ENCODE data around the gene NCOA3.
A peak's percentile ranks its signal among the peaks of the same experiment; 100 is the strongest.
"Not testable (repeated sequence)": the region's sequence is repeated elsewhere in the genome, so short reads cannot be mapped to it uniquely, and the experiment has no call there.

Gene NCOA3

DNA sequence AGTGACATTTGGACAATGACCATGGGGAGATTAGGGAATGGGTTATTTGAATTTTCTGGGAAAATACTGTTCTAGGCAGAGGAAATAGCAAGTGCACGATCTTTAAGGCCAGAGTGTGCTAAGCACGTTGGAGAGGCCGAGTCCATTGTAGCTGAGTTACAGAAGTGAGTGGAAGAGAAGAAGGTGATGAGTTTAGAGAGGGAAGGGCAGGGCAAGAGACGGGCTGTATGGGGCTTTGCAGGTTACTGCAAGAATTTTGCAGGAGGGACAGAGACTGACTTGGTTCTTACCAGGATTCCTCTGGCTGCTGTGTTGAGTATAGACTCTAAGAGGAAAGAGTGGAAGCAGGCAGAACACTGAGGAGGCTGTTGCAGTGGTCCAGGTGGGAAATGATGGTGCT is 1.1 kb upstream of the NCOA3 start:
- DNase-seq (ENCODE audit: low read depth): no peak

DNA sequence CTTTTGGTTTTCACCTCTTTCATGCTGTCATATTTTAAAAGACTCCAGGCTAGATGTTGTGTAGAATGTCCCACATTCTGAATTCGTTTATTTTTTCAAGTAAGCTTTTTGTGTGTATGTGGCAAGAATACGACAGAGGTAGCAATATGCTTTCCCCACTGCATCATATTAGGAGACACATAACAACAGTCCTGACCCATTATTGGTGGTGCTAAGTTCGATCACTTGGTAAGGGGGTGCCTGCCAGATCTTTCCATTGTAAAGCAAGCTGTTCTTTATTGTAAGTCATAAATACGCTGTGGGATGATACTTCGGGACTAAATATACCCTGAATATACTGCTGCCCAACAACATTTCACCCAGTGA is 588 bp upstream of the NCOA3 start:
- DNase-seq (ENCODE audit: low read depth): no peak

DNA sequence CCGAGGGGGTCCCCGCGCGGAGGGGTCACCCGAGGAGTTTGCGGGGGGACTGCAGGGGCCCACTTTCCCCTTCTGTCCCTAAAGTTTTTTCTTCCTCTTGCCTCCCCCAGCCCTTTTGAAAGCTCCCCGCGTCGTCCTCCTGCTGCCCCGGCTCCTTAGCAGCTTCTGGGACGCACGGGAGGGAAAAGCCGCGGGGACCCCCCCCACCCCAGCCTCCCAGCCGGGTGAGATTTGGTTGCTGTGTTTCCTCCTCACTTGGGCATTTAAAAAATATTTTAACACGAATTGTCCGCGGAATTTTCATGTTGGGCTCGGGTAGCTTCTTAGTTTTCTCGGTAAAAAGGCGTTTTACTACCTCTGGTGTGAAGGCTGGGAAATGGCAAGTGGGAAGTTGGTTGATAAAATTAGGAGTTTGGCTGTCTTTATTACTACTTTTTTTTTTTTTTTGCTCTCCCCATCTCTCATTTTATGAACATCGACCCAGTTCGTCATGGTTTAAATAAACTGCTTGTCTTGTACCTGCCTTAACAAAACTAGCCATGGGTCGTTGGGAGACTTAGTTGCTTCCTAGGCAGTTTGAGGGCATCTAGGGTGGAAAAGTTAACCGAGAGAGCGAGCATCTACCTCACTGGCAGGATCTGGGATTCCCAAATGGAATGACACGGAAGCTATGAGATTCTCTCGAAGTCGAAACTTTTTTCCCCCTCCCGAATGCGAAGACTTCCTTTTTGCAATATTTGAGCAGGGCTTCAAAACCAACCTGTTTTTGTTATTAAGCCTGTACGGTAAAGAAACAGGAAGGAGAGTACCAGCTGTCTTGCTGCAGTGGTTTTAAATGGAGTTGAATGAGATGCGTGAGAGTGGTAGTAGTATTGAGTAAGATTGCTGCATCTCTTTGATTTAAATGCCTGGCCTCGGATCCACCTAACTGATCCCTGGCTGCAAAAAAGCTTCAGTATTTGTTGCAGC is 868 bp downstream of the NCOA3 start:
- DNase-seq (ENCODE audit: low read depth): peak; percentile 6

DNA sequence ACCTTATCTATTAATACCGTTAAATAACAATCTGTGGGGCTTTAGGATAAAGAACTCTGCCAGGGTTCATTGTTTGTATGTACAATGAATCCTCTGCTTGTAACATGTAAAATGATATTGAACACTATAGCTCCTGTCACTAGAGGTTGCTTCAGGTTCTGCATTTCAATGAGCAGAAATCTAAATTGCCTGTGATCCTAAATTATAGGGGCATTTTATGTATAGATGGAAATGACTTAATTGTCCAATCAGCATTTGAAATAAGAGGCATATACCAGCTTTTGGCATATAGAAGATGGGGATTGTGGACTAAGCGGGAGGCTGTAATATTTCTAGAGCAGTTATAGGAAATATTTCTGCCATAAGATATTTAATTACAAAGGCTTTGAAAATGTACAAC is 2.0 kb downstream of the NCOA3 start:
- no peak for DNase-seq (ENCODE audit: low read depth)

DNA sequence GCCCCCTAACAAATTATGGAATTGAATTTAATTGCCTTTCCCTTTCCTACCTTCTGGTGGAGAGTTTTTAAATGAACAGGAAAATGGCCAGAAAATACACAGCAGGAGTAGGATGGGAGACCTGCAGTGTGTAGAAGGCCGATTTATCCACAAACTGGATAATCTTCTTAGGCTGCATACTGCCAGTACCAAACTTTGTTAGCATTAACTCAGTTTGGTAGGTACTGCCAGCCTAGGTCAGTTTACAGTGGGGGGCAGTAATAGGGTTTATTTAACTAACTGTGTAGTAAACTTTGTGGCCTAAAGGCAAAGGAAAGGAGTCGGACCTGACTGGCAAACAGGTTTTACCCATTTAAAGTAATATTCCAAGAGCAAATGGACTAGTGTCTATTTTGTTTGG is 4.6 kb downstream of the NCOA3 start:
- no peak for DNase-seq (ENCODE audit: low read depth)

DNA sequence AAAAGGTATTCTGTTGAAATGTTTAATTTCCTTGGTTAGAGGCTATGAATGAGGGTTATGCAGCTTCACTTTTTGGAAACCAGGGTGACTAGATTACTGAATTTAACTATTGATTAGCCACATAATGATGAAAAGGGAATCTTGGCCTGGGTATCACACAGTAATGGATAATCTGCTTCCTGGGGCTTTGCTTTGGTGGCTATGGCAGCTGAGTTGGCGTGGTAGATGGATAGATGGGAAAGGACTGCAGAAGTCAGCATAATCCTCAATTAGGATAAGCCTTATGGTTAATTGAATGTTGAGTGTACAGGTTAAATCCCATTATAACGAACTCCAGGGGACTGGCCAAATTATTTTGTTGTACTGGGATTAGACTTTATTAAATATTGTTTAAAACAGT is 5.2 kb downstream of the NCOA3 start:
- no peak for DNase-seq (ENCODE audit: low read depth)

DNA sequence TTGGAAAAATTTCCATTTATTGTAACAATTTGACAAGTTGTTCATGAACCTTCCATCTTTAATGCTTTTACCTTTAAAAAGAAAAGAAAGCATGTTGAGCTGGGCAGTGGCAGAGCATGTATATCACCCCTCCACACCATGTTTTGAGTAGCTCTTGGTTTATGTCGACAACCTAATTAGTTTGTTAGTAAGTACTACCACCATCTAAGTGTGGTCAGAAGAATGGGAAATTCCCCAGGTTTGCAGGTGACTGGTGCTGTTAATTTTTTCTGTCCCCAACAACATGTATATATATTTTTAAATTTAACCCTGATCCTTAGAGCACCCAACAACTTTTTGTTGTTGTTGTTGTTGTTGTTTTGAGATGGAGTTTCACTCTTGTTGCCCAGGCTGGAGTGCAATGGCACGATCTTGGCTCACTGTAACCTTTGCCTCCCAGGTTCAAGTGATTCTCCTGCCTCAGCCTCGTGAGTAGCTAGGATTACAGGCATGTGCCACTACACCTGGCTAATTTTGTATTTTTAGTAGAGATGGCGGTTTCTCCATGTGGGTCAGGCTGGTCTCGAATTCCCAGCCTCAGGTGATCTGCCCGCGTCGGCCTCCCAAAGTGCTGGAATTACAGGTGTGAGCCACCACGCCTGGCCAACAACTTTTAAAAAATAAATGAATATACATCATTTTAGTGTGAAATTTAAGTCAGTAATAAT is 5.7 kb downstream of the NCOA3 start:
- not testable (repeated sequence) for DNase-seq (ENCODE audit: low read depth)

DNA sequence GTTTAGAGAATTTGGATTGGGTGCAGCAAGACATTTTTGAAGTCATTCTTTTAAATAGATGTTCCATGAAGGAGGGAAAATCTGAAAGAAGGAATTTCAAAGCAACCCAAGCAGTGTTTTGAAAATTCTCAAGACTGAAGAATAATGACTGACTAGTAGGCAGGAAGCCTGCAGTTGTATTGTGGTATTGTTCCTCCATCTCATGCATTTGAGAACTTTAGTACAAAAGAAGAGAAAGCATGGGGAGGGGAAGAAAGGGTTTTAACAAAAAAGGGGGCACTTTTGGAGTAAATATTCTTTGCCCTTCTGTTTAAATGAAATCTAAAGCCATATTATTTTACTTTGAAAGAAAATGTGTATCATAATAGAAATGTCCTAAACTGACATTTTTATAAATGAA is 6.6 kb downstream of the NCOA3 start:
- no peak for DNase-seq (ENCODE audit: low read depth)

DNA sequence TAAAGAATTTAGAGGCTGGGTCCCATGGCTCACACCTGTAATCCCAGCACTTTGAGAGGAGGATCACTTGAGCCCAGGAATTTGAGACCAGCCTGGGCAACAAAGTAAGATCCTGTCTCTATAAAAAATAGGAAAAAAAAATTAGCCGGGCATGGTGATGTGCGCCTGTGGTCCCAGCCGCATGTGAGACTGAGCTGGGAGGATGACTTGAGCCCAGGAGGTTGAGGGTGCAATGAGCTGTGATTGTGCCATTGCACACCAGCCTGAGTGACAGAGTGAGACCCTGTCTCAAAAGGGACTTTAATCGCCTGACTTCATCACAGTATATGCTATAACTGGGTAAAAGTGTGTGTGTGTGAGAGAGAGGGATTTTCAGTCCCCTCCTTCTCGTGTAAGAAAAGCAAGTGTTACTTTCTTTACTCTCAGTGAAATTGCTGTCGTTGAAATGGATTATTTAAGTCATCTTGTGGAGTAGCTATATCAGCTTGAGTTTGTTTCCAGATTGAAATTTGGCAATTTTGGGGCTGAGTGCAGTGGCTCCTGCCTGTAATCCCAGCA is 7.5 kb downstream of the NCOA3 start:
- DNase-seq (ENCODE audit: low read depth): no peak

DNA sequence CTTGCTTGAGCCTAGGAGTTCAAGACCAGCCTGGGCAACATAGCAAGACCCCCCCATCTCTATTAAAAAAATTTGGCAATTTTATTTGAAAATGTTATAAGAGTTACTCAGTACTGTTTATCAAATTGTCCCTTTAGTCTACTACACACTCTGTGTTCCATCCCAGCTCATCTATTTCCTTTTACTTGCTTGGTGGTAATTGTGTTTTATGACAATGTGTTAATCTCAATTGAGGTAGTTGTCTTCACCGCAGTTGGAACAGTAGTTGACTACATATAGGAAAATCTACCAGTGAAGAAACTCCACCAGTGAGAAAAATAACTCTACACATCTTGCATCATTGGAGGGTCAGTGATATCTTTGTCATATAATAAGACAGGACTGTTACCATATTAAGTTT is 8.0 kb downstream of the NCOA3 start:
- no peak for DNase-seq (ENCODE audit: low read depth)

DNA sequence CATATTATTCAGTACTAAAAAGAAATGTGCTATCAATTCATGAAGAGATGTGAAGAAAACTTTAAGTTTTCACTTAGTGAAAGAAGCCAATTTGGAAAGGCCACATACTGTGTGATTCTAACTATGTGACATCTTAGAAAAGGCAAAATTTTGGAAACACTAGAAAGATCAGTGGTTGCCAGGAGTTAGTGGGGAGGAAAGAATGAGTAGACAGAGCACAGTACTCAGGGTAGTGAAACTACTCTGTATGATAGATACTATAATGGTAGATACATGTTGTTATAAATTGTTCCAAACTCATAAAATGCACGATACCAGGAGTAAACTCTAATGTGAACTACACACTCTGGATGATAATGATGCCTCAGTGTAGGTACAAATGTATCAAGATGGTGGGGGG is 14.2 kb downstream of the NCOA3 start:
- no peak for DNase-seq (ENCODE audit: low read depth)

DNA sequence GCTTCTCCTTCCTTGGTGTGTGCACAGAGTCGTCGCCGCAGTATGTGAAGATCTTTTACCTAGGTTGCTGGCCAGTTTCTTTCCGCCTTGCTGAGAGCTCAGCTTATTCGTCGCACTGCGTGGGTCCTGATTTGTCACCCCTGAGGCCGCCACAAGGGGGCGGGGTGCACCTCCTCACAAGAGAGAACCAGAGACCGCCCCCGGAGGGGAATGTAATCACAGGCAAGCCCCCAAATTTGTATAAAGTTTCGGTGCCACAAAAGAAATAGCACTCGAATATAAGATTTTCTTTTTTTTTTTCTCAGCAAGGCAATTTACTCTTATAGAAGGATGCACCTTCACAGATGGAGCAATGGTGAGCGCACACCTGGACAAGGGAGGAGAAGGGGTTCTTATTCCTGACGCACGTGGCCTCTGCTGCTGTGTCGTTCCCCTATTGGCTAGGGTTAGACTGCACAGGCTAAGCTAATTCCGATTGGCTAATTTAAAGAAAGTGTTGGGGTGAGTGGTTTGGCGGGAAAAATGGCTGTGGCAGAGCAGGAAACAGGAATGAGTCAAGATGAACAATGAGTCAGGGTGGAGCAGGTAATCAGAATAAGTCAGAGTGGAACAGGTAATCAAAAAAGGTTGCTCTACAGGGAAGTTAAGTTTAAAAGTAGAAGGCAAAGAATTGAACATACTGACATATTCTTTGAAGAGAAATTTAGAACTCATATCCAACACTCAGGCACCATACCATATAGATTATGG is 19.5 kb downstream of the NCOA3 start:
- DNase-seq (ENCODE audit: low read depth): no peak

DNA sequence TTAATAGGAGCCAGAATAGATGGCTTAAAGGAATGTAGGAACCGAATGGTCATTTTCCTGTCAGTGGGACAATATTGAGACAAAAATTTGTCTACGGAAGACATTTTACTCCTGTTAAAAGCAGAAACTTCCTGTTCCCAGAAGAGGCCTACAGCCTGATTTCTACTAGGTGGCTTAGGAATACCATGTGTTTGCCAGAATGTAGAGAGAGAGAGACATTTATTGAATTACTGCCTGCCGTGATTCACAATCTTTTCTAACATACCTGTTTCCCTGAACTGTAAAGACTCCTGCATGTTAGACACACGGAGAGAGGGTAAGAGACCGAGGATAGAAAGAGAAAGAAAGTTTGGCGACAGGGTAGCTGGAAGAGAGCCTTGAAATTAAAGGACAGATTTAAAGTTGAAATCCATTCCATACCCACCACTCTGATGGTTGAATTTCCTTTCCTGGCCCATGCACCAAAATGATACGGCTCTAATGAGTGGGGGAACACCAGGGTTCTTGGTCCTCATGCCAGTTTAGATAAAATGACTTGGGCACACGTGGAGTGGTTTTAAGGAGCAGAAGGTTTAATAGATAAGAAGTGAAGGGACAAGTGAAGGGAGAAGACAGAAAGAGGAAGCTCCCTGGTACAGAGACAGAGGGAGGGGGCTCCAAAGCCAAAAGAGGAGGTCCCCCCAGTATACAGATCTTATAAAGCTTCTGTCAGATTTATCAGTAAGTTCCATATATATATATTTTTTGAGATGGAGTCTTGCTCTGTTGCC is 22.5 kb downstream of the NCOA3 start:
- no peak for DNase-seq (ENCODE audit: low read depth)

DNA sequence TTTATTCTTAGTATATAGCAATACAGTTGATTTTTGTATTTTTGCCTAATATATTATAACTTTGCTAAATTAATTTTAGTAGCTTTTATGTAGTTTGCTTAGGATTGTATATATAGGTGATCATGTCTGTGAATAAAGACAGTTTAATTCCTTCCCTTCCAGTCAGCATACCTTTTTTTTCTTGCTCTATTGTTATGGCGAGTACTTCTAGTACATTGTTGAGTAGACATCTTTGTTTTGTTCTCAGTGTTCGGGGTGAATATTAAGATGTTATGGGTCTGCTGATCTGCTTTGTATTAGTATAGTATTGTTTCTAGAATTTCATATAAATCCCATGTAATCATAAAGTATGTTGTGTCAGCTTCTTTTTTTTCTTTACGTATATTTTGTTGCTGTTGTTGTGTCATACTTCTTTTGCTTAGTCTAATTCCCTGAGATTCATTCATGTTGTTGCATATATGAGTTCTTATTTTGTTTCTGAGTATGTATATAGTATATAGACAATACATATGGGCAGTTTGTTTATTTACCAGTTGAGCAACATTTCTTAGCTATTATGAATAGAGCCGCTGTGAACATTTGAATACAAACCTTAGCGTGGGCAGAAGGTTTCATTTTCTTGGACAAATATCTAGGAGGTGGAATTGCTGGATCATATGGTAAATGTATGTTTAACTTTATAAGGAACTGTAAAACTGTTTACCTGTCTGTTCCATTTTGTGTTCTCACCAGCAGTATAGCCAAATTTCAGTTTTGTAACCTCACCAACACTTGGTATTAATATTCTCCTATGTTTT is 25.5 kb downstream of the NCOA3 start:
- no peak for DNase-seq (ENCODE audit: low read depth)

DNA sequence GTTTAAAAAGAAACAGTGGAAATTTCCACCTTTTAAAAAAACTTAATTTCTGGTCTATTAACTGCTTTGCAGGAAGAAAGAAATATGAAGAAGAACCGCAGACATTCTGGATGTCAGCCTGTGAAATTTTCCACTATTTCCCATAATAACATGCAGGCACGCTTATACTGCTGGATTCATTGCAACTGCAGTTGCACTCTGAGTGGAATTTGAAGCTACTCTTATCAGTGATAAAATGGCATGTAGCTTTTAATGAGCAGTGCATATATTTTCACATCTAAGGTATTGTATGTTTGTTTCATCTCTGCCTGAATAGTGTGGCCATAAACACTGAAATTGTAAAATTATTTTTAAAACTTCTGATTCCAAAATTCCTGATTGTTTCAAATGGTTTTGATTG is 28.2 kb downstream of the NCOA3 start:
- DNase-seq (ENCODE audit: low read depth): no peak

DNA sequence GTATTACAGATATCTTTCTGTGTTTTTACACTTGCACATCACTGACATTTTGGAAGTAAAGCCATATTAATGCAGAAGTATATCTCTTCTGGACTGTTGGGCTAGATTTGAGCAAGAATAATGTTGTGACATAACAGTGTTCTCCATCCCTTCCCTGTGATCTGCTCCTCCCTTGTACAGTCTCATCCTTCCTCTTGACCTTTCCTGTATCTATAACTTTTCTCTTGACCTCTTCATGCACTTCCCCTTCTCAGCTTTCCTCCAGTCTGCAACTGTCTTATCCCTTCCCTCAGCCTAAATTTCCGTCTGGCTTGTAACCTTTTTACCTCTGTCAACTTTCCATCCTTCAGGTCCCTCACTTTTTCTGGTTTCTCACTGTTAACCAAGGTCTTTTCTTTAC is 29.8 kb downstream of the NCOA3 start:
- no peak for DNase-seq (ENCODE audit: low read depth)

DNA sequence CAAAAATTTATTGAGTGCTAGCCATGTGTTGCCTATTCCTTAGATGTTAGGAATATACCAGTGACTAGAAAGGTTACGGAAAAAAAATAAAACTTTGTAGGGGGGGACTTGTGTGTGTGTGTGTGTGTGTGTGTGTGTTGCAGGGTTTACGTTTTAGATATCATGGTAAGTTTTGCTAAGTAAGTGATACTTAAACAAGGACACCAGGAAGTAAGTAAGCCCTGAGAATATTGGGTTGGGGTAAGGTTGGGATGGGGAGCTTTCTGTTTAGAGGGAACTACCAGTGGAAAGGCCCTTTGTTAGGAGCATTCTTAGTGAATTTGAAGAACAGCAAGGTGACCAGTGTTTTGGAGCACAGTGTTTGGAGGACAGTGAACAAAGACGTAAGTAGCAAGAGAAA is 30.3 kb downstream of the NCOA3 start:
- no peak for DNase-seq (ENCODE audit: low read depth)

DNA sequence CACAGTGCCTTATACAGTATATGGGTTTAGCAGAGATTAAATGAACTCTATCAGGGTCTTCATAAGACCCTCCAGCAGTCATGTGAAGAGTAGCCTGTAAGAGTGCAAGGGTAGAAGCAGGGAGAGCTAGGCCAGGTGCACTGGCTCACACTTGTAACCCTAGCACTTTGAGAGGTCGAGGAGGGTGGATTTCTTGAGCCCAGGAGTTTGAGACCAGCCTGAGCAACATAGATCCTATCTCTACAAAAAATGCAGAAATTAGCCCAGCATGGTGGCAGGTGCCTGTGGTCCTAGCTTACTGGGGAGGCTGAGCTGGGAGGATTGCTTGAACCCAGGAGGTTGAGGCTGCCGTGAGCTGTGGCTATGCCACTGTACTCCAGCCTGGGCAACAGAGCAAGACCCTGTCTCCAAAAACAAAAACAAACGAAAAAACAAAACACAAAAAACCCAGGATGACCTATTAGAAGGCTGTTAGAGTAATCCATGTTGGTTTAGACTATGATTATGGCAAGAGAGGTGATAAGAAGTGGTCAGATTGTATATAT is 31.9 kb downstream of the NCOA3 start:
- DNase-seq (ENCODE audit: low read depth): no peak

DNA sequence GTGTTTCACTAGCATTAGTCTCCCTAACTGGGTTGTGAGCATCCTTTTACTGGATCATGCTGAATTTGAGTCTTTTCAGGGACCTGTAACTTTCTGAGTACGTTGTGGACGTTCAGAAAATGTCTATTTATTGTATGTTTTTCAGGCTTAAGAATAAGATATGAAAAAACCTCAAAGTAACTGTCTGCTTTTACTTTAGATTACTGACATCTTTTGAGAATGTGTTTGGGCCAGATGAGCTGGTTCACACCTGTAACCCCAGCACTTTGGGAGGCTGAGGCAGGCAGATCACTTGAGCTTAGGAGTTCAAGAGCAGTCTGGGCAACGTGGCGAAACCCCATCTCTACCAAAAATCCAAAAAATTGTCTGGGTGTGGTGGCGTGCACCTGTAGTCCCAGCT is 32.7 kb downstream of the NCOA3 start:
- no peak for DNase-seq (ENCODE audit: low read depth)

DNA sequence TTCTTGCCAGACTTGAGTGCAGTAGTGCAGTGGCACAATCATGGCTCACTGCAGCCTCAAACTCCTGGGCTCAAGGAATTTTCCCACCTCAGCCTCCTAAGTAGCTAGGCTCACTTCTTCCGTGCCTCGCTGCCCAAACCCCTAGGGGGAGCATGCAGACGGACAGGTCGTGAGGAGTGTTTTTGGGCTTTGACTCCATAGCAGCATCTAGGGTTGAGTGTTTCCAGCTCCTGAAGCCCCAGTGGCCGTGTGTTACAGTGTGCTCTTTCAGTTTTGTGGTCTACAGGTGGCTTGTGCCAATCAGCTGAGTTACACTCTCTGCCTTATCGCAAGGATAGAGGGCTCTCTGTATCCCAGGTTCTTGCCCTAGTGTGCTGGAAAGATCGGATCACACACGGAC is 33.4 kb downstream of the NCOA3 start:
- DNase-seq (ENCODE audit: low read depth): no peak

DNA sequence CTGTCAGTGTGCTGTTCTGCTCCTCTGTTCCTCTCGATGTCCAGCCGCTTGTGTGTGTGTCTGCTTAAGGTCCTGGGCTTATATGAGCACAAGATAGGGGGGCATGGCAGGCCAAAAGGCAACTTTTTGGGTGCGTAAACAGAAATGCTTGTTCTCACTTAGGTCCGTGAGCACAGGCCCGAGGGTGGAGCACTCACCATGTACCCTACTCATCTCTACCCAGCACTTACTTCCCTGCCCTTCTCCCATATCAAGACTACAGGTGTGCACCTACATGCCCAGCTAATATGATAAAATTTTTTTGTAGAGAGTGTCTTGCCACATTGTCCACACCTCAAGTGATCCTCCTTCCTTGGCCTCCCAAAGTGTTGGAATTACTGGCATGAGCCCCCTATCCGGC is 34.3 kb downstream of the NCOA3 start:
- no peak for DNase-seq (ENCODE audit: low read depth)
